Stomach (tissue), 9 donors: ENCODE measurements around the gene TSR1. TPM values are rescaled to one million over a fixed set of nuclear protein-coding genes. Genes with fewer than 3 reads are reported as not detected.

ENCODE experiments used
- DNase-seq, 2 donors: peaks; one replicate each; pipeline versions ENCODE4 v3.0.0 to v3.0.0-alpha.2; 2013 to 2019
- H3K27ac ChIP-seq, 5 donors: fragments of 200-600 bp in 4 of 5; sonication (generic) in 4 of 5; one replicate each; pipeline ENCODE4 v1.5.1; 2013 to 2019; ENCODE audit warnings: mild to moderate bottlenecking in 1 of 5, moderate library complexity in 1 of 5
- H3K27me3 ChIP-seq, 3 donors: fragments of 200-600 bp; sonication (generic); one replicate each; pipeline ENCODE4 v1.5.1; 2017 to 2019; ENCODE audit warnings: mixed run types in 1 of 3
- H3K36me3 ChIP-seq, 4 donors: fragments of 200-600 bp; sonication (generic); 1 replicate in 3 of 4; 2 replicates in 1 of 4; pipeline ENCODE4 v1.5.1; 2016 to 2019
- H3K4me1 ChIP-seq, 4 donors: fragments of 200-600 bp; sonication (generic); one replicate each; pipeline ENCODE4 v1.5.1; 2016 to 2019
- H3K4me3 ChIP-seq, 4 donors: fragments of 200-600 bp; sonication (generic) in 3 of 4; one replicate each; pipeline ENCODE4 v1.5.1; 2016 to 2019; ENCODE audit warnings: mild to moderate bottlenecking in 1 of 4
- H3K9me3 ChIP-seq, 4 donors: fragments of 200-600 bp; sonication (generic); one replicate each; pipeline ENCODE4 v1.5.1; 2016 to 2019
- EP300 ChIP-seq: sonication (generic); formaldehyde crosslinking; IDR thresholded peaks from one replicate; pipeline ENCODE4 v1.6.1; 2017; ENCODE audit warnings: antibody characterized with exemption
- POLR2A ChIP-seq, 4 donors: fragments of 450-650 bp; IDR thresholded peaks; one replicate each; pipeline ENCODE4 v1.6.1; 2016; ENCODE audit warnings: antibody characterized with exemption in 4 of 4, control low read depth in 2 of 4, mild to moderate bottlenecking in 1 of 4, moderate library complexity in 1 of 4
- POLR2AphosphoS5 ChIP-seq, 3 donors: sonication (generic); formaldehyde crosslinking; IDR thresholded peaks; one replicate each; pipeline ENCODE4 v1.6.1; 2016; ENCODE audit warnings: antibody characterized with exemption in 3 of 3
- WGBS, 5 donors: extraction: QIAGEN DNeasy Blood & Tissue Kit in 3 of 5; methylation state at CpG; one replicate each; pipeline versions ENCODE4 v1.1.5 to v1.1.7; 2013 to 2018; 5-methylcytosine and 5-hydroxymethylcytosine counted together
- intact Hi-C: fragments of 100-400 bp; cut with DNase I; formaldehyde crosslinking; loops from one replicate; pipeline ENCODE4 v1.15.1; 2023; ENCODE audit warnings: low total_unique reads
- polyA plus RNA-seq, 3 donors: library from polyadenylated mRNA; stranded (reverse); fragments of 200-250 nt; gene quantifications; one replicate each; pipeline ENCODE4 v1.2.3, GENCODE V29; 2013
- total RNA-seq, 5 donors: library from RNA; depleted of rRNA; stranded (reverse); fragments of >200 nt; gene quantifications; one replicate each; pipeline versions ENCODE4 v1.1.0 to v1.2.3, GENCODE V29; 2014 to 2016
- TF ChIP-seq, protein P1 (sequence below), 7 experiments: fragments of 450-650 bp in 4 of 7; fragments of 200-600 bp in 3 of 7; sonication (generic) in 3 of 7; IDR thresholded peaks; one replicate each; pipeline ENCODE4 v1.5.1; 2016 to 2019; ENCODE audit warnings: antibody characterized with exemption in 7 of 7, control low read depth in 2 of 7, mild to moderate bottlenecking in 1 of 7
- donor health status: healthy with polysubstance abuse.
- donor health status: Bipolar disorder and iron deficiency.
- donor health status: healthy.

The TSR1 gene
- total and polyA plus RNA-seq, 8 donors: 12.2 to 67.0 (median 22.9) TPM

DNA sequence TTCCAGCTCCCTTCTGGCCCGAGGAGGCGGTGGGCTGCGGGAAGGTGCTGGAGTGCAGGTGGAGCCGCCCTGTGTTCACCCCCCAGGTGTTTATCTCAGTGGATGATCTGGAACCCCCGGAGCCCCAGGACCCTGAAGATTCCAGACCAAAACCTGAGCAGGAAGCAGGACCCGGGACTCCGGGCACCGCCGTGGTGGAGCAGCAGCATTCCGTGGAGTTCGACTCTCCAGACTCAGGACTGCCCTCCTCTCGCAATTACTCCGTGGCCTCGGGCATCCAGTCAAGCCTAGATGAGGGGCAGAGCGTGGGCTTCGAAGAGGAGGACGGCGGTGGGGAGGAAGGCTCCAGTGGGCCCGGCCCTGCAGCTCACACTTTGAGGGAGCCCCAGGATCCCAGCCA lies 39.1 kb upstream of the TSR1 start:
- intact Hi-C loops: no loop called here
- H3K4me3 ChIP-seq: no peak overlapping the region
- H3K36me3 ChIP-seq: peaks cover 26 to 100% (median 95%) of the 10 kb centered on the region in 4 donors

GRCh38 chr17:2374549-2375285 lies 38.5 kb upstream of the TSR1 start:
- H3K4me1 ChIP-seq: peaks cover 0 to 4% (median under 1%) of the 10 kb centered on the region in 4 donors
- DNase-seq: no peak
- H3K9me3 ChIP-seq: no peaks in the 10 kb centered on the region
- H3K27me3 ChIP-seq: no peaks in the 10 kb centered on the region
- no peak overlapping the region for H3K27ac ChIP-seq
- intact Hi-C loops: no loop called here
- 79 to 85% (median 80%) methylated on average over 11 of the region's 11 CpGs for WGBS, 5 donors
- TF ChIP-seq POLR2AphosphoS5 (IDR thresholded peaks at IDR 0.05) (no peak), POLR2A (IDR thresholded peaks at IDR 0.05) (no peak), EP300 (no peak)
- TF ChIP-seq, protein P1, sequence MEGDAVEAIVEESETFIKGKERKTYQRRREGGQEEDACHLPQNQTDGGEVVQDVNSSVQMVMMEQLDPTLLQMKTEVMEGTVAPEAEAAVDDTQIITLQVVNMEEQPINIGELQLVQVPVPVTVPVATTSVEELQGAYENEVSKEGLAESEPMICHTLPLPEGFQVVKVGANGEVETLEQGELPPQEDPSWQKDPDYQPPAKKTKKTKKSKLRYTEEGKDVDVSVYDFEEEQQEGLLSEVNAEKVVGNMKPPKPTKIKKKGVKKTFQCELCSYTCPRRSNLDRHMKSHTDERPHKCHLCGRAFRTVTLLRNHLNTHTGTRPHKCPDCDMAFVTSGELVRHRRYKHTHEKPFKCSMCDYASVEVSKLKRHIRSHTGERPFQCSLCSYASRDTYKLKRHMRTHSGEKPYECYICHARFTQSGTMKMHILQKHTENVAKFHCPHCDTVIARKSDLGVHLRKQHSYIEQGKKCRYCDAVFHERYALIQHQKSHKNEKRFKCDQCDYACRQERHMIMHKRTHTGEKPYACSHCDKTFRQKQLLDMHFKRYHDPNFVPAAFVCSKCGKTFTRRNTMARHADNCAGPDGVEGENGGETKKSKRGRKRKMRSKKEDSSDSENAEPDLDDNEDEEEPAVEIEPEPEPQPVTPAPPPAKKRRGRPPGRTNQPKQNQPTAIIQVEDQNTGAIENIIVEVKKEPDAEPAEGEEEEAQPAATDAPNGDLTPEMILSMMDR (IDR thresholded peaks at IDR 0.05): no peak
- no peak overlapping the region for H3K4me3 ChIP-seq
- peaks cover 26 to 96% (median 91%) of the 10 kb centered on the region in 4 donors for H3K36me3 ChIP-seq

More for the DNA sequence above, 39.1 kb upstream of the TSR1 start:
- no peak for DNase-seq
- Histone ChIP-seq H3K9me3 (no peaks in the 10 kb centered on the region), H3K4me1 (no peaks in the 10 kb centered on the region), H3K27ac (no peak overlapping the region), H3K27me3 (no peaks in the 10 kb centered on the region)
- 86 to 95% (median 94%) methylated on average over 6 to 19 of the region's 19 CpGs for WGBS, 5 donors
- TF ChIP-seq, protein P1 (IDR thresholded peaks at IDR 0.05): no peak
- no peak for TF ChIP-seq POLR2AphosphoS5 (IDR thresholded peaks at IDR 0.05)
- no peak for TF ChIP-seq POLR2A (IDR thresholded peaks at IDR 0.05)
- TF ChIP-seq EP300: no peak

DNA sequence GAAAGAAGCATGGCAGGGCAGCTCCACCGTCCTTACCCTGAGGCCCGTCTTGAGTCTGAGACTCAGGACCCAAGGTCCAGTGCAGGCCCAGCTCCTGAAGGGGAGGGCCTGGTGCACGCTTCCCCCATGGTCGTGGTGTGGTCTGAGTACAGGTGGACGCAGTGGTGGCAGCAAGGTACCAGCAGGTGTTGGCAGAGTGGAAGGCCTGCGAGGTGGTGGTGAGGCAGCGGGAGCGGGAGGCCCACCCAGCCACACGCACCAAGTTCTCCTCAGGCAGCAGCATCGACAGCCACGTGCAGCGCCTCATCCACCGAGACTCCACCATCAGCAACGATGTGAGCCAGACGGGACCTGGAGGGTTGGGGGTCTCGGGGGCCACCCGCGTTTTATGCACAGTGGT lies 36.9 kb upstream of the TSR1 start:
- TF ChIP-seq POLR2AphosphoS5 (IDR thresholded peaks at IDR 0.05): no peak
- no peak for TF ChIP-seq EP300
- TF ChIP-seq POLR2A (IDR thresholded peaks at IDR 0.05): no peak
- Histone ChIP-seq H3K27ac (no peak overlapping the region), H3K4me3 (no peak overlapping the region), H3K36me3 (peaks cover 21 to 84% (median 77%) of the 10 kb centered on the region in 4 donors), H3K9me3 (no peaks in the 10 kb centered on the region), H3K4me1 (peaks cover 0 to 20% (median 8%) of the 10 kb centered on the region in 4 donors), H3K27me3 (no peaks in the 10 kb centered on the region)
- intact Hi-C loops: no loop called here
- 92 to 95% (median 94%) methylated on average over 8 to 18 of the region's 18 CpGs for WGBS, 5 donors
- no peak for DNase-seq

GRCh38 chr17:2372681-2373080 lies 36.4 kb upstream of the TSR1 start:
- Histone ChIP-seq H3K27me3 (no peaks in the 10 kb centered on the region), H3K36me3 (peaks cover 21 to 83% (median 73%) of the 10 kb centered on the region in 4 donors), H3K4me3 (no peak overlapping the region), H3K4me1 (peaks cover 0 to 22% (median 10%) of the 10 kb centered on the region in 4 donors), H3K9me3 (no peaks in the 10 kb centered on the region), H3K27ac (no peak overlapping the region)
- TF ChIP-seq POLR2AphosphoS5 (IDR thresholded peaks at IDR 0.05): no peak
- TF ChIP-seq POLR2A (IDR thresholded peaks at IDR 0.05): no peak
- TF ChIP-seq, protein P1 (IDR thresholded peaks at IDR 0.05): no peak
- no peak for TF ChIP-seq EP300
- no peak for DNase-seq
- 90 to 95% (median 94%) methylated on average over 10 to 16 of the region's 16 CpGs for WGBS, 5 donors
- intact Hi-C loops: no loop called here

DNA sequence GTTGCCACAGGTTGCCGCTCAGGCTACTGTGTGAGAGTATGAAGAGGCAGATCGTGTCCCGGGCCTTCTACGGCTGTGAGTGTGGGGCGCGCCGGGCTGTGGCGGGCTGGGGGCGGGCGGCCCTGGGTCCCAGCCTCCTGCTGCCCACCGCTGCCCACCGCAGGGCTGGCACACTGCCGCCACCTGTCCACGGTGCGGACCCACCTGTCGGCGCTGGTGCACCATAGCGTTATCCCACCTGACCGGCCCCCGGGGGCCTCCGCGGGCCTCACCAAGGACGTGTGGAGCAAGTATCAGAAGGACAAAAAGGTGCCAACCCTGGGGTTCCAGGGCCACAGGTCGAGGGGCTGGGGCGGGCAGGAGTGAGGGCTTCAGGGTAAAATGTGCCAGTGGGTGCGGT lies 35.9 kb upstream of the TSR1 start:
- peaks cover 21 to 84% (median 73%) of the 10 kb centered on the region in 4 donors for H3K36me3 ChIP-seq
- H3K4me3 ChIP-seq: no peak overlapping the region
- no peak overlapping the region for H3K27ac ChIP-seq
- H3K9me3 ChIP-seq: no peaks in the 10 kb centered on the region
- TF ChIP-seq POLR2AphosphoS5 (IDR thresholded peaks at IDR 0.05): no peak
- no peak for TF ChIP-seq POLR2A (IDR thresholded peaks at IDR 0.05)
- TF ChIP-seq, protein P1 (IDR thresholded peaks at IDR 0.05): no peak
- TF ChIP-seq EP300: no peak
- no peak for DNase-seq
- H3K4me1 ChIP-seq: peaks cover 0 to 26% (median 11%) of the 10 kb centered on the region in 4 donors
- WGBS, 5 donors: 79 to 96% (median 96%) methylated on average over 3 to 26 of the region's 26 CpGs
- intact Hi-C loops: no loop called here
- H3K27me3 ChIP-seq: no peaks in the 10 kb centered on the region
